AG04450 (cell line): ENCODE data around the gene ARL2BP. TPM values are rescaled to one million over a fixed set of nuclear protein-coding genes. Genes with fewer than 3 reads are reported as not detected.
A peak's percentile ranks its signal among the peaks of the same experiment; 100 is the strongest.

Source experiments
- CTCF ChIA-PET: fragments of 300-600, 350-600 bp; formaldehyde crosslinking; extraction: SDS; loops from one replicate; lab custom pipeline; 2022; ENCODE audit warnings: antibody characterized with exemption, inconsistent platforms; lab: Charles Lee
- POLR2A ChIA-PET: fragments of 350-600 bp; formaldehyde crosslinking; extraction: SDS; loops from one replicate; lab custom pipeline; 2021; ENCODE audit warnings: antibody characterized with exemption, inconsistent platforms; lab: Yijun Ruan, JAX
- DNase-seq: peaks from one replicate; pipeline ENCODE4 v3.0.0-alpha.2; 2011; ENCODE audit warnings: low read depth, low spot score
- H3K27ac ChIP-seq: one replicate; pipeline ENCODE4 v1.5.1; 2012; ENCODE audit warnings: low read depth, low read length, control low read depth
- H3K27me3 ChIP-seq: one replicate; pipeline ENCODE4 v1.6.0; 2012; ENCODE audit warnings: low read length; ENCODE audit not compliant: control insufficient read depth, insufficient read depth
- H3K4me3 ChIP-seq: 2 replicates; pipeline ENCODE4 v1.5.1; 2011; ENCODE audit warnings: mild to moderate bottlenecking, low read depth, low read length, control low read depth
- H3K9me3 ChIP-seq: 2 replicates; pipeline ENCODE4 v1.5.1; 2012; ENCODE audit warnings: low read length; ENCODE audit not compliant: control insufficient read depth, insufficient read depth
- polyA plus RNA-seq: library from polyadenylated mRNA; depleted of rRNA; stranded (reverse); fragments of >200 nt; gene quantifications from 2 replicates; pipeline ENCODE4 v1.2.3, GENCODE V29; 2011
- TF ChIP-seq, protein P1 (sequence below): IDR thresholded peaks from 2 replicates; pipeline ENCODE4 v1.5.1; 2011; ENCODE audit warnings: low read depth, low read length, control low read depth, inconsistent platforms

Gene ARL2BP
- polyA plus RNA-seq, 1 experiment, result 107 TPM

DNA sequence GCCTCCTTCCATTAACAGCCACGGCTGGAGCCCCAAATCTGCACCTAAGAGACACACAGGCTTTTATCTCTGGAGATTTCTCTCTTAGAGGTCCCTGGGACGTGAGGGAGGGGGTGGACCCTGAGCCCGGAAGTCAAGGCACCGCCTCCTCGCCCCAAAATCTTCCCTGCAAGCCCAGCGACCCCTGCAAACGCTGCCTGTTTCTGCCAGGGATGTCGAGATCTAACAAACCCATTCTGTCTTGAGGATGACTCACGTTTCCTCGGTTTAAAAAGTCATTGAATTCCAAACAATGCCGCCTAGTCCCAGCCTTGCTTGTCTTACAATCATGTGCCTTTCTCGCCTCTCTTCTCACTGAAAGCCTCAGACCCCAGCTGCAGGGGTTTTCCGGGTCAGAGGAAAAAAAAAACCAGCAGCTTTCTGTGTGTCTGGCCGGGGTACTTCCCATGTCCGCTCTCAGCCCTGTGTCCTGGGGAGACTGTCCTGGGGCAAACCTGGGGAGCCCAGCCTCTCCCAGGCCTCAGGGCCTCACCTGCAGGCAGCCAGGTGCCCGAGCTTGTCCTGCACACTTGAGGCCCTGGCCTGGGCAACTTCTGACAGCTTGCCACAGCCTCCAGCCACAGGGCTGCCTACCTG, 15.4 kb downstream of the ARL2BP start:
- H3K27me3 ChIP-seq, result no peaks in the 10 kb centered on the region
- no peaks in the 10 kb centered on the region; the same call in 1 of the 2 replicates for H3K9me3 ChIP-seq
- ChIA-PET POLR2A (no interaction called here), CTCF (interaction anchor here (1.1 to 1.5 kb wide), 2 partner anchors 156 to 157 kb away, joined by 3 read pairs; no protein-coding TSS in a partner anchor)
- TF ChIP-seq, protein P1, sequence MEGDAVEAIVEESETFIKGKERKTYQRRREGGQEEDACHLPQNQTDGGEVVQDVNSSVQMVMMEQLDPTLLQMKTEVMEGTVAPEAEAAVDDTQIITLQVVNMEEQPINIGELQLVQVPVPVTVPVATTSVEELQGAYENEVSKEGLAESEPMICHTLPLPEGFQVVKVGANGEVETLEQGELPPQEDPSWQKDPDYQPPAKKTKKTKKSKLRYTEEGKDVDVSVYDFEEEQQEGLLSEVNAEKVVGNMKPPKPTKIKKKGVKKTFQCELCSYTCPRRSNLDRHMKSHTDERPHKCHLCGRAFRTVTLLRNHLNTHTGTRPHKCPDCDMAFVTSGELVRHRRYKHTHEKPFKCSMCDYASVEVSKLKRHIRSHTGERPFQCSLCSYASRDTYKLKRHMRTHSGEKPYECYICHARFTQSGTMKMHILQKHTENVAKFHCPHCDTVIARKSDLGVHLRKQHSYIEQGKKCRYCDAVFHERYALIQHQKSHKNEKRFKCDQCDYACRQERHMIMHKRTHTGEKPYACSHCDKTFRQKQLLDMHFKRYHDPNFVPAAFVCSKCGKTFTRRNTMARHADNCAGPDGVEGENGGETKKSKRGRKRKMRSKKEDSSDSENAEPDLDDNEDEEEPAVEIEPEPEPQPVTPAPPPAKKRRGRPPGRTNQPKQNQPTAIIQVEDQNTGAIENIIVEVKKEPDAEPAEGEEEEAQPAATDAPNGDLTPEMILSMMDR, result no peak
- peak; percentile 50 for DNase-seq
- peak overlapping the region; percentile 84 for H3K27ac ChIP-seq
- H3K4me3 ChIP-seq, result 0 out of 2 replicates have a peak overlapping the region, but pooled peaks have one; percentile 4

- CTCF ChIA-PET, result no interaction called here
- H3K4me3 ChIP-seq, result no peak overlapping the region
- no peak for DNase-seq
- no peak overlapping the region for H3K27ac ChIP-seq
- H3K9me3 ChIP-seq, result no peaks in the 10 kb centered on the region; the same call in 1 of the 2 replicates
- POLR2A ChIA-PET, result no interaction called here
- peaks cover 5% of the 10 kb centered on the region for H3K27me3 ChIP-seq
- TF ChIP-seq, protein P1, result no peak
Measured at GRCh38 chr16:57261806-57262205, 16.7 kb downstream of the ARL2BP start.

- TF ChIP-seq, protein P1, result no peak
- POLR2A ChIA-PET, result no interaction called here
- H3K27me3 ChIP-seq, result peaks cover 5% of the 10 kb centered on the region
- DNase-seq, result no peak
- CTCF ChIA-PET, result interaction anchor here (1.1 kb wide), 1 partner anchor 159 kb away, joined by 4 read pairs; no protein-coding TSS in a partner anchor
- H3K27ac ChIP-seq, result no peak overlapping the region
- H3K4me3 ChIP-seq, result no peak overlapping the region
- H3K9me3 ChIP-seq, result no peaks in the 10 kb centered on the region; the same call in 1 of the 2 replicates
Measured at GRCh38 chr16:57262841-57263540, 17.9 kb downstream of the ARL2BP start.

DNA sequence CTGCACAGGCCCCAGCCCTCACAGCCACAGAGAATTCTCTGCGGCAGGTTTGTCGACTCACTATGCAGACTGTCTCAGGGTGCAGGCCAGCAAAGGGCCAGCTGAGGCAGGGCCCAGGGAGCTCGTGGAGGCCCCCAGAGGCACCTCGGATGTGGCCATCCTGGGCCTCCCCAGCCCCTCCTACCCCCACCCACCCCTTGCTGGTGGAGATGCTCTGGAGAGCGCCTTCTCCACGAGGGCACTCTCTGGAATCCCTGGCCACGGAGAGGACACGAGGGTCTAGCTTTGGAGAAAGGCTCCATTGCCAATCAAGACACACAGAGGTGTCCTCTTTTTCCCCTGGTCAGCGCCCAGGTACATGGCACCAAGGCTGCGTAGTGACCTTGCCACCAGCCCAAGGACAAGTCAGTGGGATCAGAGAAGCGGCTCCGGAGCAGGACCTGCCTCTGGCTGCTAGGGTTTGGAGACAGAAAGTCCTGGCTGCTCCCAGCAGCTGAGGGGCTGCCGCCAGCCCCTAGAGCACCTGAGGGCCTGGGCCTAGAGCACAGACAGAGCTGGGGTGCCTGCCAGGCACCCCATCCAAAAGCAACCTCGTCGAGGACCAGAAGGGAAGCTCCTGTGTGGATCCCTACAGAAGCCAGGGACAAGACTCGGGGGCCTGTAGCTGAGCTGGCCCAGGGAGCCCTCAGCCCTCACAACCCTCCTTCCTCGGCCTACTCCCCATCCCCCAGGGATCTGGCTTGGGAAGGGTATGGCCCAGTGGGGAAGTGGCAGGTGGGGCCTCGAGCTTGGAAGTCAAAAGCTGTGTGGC, 18.7 kb downstream of the ARL2BP start:
- Histone ChIP-seq H3K27me3 (peaks cover 5% of the 10 kb centered on the region), H3K27ac (no peak overlapping the region), H3K4me3 (no peak overlapping the region), H3K9me3 (no peaks in the 10 kb centered on the region; the same call in 1 of the 2 replicates)
- CTCF ChIA-PET, result interaction anchor here (0.6 to 1.1 kb wide), 2 partner anchors 99 to 158 kb away, joined by 4 to 5 read pairs; no protein-coding TSS in a partner anchor
- no peak for DNase-seq
- POLR2A ChIA-PET, result interaction anchor here (0.5 kb wide), 1 partner anchor 10 kb away, joined by 5 read pairs; no protein-coding TSS in a partner anchor
- TF ChIP-seq, protein P1, result no peak
